HG02852 (cell line): ENCODE results near the gene PDLIM5.

Source experiments
- ATAC-seq: cut with Tn5 transposase; IDR thresholded peaks from one replicate; pipeline ENCODE4 v1.9.1; 2021; ENCODE audit warnings: mild to moderate bottlenecking, moderate library complexity; ENCODE audit not compliant: unreplicated experiment

The PDLIM5 gene

DNA sequence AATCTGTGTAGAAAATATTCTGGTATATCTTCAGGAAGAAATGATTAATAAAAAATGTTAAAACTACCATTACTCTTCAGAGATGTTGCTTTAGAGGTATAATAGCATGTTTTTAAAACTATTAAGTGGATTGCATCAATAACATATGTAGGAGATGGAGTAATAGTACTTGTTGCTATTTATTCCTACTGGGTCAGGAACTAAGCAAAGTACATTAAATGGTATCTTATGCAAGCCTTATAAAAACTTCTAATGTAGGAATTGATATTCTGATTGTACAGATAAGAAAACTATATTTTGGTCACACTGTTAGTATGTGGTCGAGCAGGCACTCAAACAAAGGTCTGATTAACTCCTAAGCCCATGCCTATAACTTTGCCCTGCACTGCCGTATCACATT is 31.4 kb upstream of the PDLIM5 start:
- no peak for ATAC-seq

DNA sequence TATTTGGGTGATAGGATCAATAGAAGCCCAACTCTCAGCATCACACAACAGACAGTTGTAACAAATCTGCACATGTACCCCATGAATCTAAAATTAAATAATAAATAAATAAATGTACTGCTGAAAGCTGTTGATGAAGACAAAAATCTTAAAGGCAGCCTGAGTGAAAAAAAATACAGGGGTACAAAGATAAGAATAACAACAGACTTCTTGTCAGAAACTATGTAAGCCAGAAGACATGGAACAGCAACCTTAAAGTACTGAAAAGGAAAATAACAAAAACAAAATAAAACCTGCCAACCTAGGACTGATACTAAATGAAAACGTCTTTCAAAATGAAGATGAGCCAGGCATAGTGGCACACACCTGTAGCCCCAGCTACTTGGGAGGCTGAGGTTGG is 25.0 kb upstream of the PDLIM5 start:
- no peak for ATAC-seq

DNA sequence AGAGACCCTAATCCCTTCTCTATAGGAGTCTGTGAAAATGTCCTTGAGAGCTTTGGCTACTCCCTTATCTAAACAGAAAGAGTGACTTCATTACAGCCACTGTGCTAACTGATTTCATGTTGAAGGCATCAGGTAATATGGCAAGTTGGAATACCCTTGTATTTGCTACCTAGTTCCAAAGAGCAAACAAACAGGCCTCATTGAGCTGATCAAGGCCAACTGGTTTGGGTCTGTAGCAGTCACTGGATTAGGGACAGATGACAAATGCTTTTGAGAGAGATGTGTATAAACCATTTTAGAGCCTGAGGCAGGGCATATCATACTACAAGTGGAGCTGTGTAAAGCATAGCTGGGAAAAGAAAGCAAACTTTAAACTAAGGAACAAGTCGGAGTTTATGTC is 22.9 kb upstream of the PDLIM5 start:
- ATAC-seq, result no peak

DNA sequence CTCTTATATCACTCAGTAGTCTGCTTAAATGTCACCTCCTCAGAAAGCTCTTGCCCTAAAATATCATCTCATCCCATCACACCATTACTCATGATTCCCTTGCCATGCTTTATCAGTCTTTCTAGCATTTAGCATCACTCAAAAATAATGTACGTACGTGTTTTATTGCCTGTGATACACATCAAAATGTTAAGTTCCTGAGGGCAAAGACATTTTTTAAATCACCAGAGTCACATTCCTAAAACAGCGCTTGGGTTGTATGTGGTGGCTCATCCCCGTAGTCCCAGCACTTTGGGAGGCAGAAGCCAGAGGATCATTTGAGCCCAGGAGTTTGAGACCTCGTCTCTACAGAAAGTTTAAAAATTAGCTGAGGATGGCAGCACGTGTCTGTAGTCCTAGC is 21.3 kb upstream of the PDLIM5 start:
- ATAC-seq, result no peak

DNA sequence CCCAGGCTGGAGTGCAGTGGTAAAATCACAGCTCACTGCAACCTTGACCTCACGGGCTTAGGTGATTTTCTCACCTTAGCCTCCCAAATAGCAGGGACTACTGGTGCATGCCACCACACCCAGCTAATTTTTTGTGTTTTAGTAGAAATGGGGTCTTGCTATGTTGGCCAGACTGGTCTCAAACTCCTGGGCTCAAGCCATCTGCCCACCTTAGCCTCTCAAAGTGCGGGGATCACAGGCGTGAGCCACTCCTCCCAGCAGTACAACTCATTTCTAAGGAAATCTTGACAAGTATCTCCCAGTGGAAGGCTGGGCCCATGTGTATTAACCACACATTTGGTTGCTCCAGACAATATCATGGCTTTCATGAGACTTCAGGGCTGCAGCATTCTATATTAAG is 20.4 kb upstream of the PDLIM5 start:
- ATAC-seq, result no peak

DNA sequence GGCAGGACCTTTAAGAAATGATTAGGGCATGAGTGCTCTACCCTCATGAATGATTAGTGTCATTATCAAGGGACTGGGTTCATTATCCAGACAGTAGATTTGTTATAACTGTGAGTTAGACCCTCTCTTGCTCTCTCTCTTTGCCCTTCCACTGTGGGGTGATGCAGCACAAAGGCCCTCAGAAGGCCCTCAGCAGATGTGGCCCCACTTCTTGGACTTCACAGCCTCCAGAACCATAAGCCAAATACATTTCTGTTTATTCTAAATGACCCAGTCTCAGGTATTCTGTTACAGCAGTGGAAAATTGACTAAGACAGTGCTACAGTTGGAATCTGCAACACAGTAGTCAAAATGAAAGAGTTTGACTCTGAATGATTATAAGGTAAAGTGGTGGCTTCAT is 17.2 kb upstream of the PDLIM5 start:
- ATAC-seq, result no peak

DNA sequence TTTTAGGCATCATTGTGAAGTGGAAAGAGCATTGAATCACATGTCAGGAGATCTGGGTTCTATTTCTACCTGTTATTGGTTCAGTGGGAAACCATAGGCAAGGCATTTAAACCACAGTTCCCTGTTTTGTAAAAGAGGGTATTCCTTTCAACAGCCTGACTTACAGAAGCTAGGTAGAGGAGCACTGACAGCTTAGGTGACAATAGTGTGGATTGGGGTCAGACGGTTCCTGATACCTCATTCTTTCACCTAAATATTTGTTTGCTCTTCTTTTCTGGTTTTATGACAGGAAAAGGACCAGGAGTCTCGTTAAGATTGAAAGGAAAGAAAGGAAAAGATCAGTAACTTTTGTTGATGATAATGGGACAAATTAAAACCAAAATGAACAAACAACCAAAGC is 15.9 kb upstream of the PDLIM5 start:
- ATAC-seq, result no peak

DNA sequence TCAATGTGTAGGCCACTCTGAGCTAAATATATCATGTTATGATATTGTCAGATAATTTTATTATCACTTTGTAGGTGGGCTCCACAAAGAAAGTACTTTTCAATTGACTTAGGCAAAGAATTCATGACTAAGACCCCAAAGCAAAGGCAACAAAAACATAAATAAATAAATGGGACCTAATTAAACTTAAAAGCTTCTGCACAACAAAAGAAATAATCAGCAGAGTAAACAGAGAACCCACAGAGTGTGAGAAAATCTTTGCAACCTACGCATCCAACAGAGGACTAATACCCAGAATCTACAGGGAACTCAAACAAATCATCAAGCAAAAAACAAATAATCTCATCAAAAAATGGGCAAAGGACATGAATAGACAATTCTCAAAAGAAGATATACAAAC is 15.2 kb upstream of the PDLIM5 start:
- no peak for ATAC-seq

DNA sequence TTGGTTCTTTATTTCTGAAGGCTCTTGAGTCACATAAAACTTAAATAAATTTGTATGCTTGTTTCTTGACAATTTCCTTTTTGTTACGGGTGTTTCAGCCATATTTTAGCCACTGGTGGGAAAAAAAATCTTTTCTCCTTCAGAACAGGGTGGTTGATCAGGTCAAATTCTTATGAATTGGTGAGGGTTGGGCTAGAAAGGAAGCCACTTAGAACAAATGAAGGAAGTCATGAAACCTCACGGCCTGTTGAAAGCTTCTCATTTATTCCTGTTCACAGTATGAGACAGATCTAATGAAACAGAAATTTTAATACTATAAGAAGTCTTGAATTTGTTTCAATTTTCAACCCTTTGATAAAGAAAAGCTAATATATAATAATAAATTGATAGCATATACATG is 12.1 kb upstream of the PDLIM5 start:
- ATAC-seq, result no peak

DNA sequence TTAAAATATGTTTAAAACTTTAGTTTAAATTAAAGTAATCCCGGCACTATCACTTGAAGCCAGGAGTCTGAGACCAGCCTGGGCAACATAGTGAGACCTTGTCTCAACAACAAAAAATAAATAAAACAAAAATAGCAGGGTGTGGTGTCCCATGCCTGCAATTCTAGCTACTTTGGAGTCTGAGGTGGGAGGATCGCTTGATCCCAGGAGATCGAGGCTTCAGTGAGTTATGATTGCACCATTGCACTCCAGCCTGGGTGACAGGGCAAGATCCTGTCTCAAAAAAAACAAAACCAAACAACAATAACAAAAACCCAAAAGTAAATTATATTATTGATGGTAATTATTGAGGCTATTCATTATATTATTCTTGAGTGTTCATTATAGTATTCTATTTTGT is 9.9 kb upstream of the PDLIM5 start:
- ATAC-seq, result no peak

DNA sequence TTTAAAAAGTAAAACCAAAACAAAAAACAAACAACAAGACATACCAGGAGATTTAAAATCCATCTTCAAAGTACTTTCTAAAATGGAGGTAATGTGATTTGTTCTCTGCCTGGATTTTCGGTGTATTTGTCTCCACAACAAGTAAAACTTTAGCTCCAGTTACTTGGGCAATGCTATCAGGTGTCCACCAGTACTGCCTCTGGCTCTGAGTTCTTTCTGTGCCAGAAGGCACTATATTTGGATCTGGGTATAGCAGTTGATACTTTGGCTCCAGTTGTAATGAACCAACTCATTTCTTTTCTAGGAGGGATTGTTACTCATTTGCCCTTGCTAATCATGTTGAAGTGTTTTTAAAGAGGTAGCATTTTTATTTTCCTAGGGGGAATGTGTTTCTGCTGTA is 9.5 kb upstream of the PDLIM5 start:
- no peak for ATAC-seq

DNA sequence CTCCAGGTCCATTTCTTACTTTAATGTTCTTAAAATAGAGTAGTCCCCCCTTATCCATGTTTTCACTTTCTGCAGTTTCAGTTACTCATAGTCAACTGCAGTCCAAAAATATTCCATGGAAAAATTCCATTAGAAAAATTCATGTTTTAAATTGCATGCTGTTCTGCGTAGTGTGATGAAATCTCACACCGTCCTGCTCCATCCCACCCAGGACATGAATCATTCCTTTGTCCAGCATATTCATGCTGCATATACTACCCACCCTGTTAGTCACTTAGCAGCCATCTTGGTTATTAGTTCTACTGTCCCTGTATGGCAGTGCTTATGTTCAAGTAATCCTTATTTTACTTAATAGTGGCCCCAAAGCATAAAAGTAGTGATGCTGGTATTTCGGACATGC is 5.4 kb upstream of the PDLIM5 start:
- ATAC-seq, result no peak

DNA sequence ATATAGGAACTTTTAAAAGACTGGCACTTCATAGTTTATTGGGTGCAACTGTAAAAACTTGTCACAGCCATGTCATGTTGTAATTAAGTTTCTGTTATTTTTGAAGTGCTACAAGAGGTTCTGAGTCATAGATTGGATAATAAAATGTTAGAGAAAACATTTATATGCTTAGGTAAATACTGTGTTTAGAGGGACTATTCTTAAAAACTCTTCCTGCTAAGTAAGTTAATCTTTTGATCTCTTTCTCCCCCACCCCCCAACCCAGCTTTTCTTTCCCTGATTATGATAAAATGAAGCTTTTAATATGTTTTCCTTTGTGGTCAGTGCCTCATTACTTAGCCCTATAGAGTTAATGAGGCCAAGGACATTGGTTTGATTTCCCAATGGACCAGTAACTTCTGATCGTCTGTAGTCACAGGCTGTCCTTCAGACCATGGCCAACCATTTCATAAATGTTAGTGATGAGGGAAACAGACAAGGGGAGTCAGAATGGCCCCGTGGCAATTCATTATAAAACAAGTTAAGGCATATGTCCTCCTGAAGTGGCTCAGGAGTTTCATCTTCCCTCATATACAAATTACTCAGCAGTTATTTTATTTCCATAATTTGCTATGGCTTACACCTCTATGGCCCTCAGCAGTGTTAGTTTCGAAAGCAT is 3.9 kb upstream of the PDLIM5 start:
- no peak for ATAC-seq

DNA sequence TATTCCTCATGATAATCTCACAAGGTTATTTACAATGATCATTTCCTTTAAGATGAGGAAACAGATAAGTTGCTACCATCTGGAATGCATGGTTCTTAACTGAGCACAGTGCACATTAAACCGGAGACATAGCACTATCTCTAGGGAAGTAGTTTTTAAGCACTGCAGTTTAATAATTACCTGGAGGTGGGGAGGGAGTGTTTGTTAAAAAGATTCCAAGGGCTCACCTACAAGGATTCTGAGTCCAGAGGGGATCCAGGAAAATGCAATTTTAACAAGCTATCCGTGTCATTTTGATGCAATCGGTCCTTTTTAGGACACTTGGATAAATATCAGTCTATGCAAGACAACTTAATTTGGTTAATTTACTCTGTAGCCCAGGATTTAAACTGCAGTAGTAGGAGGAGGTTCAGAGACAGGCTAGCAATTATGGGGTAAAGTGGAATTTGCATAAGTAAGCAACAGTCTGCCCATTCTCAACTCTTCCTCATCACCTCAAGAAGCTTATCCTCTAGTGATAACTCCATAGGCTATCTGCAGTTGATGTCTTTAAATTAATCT is 2.8 kb upstream of the PDLIM5 start:
- no peak for ATAC-seq

DNA sequence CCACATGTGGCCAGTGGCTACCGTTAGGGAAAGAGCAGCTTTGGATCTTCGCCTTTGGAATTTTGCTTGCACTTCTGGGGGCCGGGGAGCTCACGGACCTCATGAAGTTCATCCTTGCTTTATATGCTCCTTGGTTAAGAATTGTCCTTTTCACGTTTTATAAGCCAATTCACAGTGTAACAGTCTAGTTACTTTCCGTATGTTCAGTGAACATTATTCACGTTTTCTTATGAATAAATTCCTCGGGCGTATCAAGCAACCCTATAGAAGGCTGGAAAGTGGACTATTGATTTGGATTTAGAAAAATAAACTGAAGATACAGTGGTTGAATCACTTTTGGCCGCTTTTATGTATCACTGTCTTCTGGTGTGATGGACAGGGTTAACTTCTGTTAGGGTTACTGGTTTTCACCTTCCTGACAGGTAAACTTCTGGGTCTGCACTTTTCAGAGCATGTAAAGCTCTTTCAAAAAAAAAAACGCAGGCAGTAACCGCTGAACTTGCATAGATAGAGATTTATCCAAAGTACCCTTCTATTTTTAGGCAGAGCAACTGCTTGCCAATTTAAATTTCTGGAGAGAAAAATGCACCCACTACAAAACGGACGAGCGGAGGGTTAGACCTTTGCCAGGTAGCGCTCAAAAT is 569 bp upstream of the PDLIM5 start:
- no peak for ATAC-seq

DNA sequence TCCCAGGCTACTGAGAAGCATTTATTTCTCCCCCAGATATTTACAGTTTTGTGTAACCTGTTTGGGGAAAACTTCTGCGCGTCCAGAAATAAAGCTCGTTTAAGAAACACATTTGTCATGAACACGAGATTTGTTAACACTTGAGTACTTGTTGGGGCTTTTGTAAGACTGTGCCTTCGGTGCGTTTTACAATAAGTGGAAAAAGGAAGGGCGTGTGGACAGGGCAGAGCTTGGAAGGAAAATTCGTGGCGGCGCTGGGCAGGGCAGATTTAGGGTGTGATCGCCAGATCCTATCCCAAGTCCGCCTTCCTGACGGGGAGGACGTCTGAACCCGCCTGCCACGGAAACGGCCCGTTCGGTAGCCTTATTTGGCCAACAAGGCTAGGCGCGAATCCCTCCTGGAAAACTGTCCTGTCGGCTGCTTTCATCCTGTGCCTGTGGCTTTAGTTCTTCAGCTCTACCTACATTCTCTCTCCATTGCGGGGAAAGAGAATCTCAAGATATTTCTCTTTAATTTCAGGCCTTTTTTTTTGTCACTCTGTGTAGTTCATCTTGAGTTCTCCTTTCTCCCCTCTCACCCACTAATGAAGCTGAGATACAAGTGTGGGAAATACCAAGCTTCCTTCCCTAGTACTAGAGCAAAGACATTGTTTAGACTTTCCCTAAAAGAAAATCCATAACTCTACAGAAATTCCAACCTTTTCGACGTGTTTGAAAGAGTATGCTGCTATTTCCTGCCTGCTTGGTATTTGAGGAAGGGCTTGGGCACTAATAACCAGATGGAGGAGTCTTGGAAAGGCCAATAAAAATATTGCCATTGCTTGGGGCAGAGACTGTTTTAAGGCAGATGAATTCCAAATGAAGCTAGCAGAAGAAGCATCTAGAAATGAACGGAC is 982 bp downstream of the PDLIM5 start:
- ATAC-seq, result peak; percentile 17

DNA sequence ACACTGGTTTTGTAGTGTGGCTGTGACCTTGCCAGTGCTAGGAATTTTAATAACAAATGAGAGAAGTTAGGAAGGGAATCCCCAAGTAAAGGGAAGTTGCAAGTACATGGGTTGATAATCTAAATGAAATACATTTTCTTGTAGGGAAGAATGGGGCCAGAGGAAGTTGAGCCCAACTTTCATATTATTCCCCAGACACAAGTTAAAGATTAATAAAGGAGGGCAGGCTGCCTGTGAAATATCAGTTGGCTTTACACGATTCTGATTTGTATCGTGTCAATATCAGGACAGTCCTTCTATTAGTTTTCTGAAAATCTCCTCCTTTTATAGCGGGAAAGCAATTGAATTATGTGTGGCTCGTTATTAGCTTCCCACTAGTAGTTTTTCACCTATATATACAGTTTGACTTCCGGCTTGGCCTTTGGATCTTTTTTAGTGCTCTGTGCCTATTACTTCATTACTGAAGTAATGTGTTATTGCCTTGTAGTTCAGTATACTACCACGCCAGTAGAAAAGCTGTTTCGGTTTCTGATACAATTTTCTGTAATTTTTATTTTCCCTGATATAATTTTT is 1.7 kb downstream of the PDLIM5 start:
- no peak for ATAC-seq

DNA sequence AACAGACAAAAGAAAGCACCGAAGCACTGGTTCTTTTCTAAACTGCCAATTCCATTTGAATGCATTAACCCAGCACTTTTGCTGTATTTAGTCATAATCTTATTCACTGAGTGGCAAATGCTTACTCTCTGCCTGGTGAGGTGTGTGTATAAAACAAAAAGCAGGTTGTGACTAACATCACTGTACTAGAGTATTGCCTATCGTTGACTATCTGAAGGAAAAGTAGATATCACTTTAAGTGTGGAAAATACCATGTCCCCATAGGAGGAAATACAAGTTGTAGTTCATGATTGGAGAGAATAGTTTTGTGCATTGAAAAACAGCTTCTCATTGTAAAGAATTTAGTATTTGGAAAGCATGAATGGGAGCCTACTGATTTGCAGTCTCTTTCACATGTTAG is 2.7 kb downstream of the PDLIM5 start:
- no peak for ATAC-seq

DNA sequence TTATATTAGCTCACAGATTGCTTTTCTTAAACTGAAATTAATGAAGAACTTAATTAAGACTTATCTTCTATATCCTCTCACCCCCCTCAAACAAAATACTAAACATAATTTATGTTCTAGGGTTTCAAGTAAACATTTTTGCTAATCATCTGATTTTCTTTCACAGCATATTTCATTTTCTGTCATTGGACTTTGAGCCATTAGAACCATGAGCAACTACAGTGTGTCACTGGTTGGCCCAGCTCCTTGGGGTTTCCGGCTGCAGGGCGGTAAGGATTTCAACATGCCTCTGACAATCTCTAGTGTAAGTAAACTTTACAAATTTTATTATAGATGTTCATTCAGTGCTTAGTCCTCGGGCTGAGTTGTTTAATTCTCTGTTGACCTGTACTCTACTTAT is 3.3 kb downstream of the PDLIM5 start:
- ATAC-seq, result no peak

DNA sequence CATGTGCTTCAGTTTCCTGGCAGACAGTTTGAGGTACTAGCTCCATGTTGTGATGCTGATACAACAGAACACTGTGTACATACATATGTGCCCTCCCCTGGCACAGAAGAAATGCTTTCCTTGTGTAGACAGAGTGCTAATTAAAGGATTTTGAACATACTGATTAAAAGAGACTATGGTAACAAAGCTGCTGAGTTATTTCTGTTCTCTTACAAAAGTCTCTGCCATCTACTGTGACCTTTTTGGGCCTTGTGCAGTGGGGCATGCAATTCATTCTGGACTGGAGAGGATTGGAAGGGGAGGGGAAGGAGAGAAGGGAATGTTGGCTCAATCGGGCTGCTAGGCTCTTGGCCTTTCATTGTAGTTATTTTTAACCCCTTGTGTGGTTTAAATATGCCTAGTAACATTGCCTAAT is 6.0 kb downstream of the PDLIM5 start:
- ATAC-seq, result no peak

DNA sequence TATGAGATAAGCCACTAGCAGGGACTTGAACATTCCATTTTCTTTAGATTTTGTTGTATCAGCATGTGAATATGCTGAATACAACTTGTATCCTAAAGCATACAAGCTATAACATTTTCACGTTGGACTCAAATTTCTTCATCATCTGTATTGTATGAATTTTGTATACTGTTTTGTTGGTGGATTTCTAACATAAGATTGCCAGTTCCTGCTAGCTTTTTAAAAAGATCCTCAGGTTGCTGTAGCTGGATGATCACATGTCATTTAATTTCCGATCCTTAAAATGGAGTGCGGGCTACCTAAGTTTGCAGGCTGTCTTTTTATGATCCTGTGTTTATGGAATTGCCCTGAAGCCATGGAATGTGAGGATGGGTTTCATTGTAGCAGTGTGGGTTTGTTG is 6.9 kb downstream of the PDLIM5 start:
- ATAC-seq, result no peak
